Measurements from ENCODE around the gene FADS1.

- TF ChIP-seq, protein P1, sequence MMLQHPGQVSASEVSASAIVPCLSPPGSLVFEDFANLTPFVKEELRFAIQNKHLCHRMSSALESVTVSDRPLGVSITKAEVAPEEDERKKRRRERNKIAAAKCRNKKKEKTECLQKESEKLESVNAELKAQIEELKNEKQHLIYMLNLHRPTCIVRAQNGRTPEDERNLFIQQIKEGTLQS (CRISPR knock-in tag; conservative IDR thresholded peaks at IDR 0.05), result no peak
- TF ChIP-seq, protein P2, sequence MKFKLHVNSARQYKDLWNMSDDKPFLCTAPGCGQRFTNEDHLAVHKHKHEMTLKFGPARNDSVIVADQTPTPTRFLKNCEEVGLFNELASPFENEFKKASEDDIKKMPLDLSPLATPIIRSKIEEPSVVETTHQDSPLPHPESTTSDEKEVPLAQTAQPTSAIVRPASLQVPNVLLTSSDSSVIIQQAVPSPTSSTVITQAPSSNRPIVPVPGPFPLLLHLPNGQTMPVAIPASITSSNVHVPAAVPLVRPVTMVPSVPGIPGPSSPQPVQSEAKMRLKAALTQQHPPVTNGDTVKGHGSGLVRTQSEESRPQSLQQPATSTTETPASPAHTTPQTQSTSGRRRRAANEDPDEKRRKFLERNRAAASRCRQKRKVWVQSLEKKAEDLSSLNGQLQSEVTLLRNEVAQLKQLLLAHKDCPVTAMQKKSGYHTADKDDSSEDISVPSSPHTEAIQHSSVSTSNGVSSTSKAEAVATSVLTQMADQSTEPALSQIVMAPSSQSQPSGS (CRISPR knock-in tag; IDR thresholded peaks at IDR 0.05; ENCODE audit: borderline replicate concordance, low read depth), result no peak
- TF ChIP-seq CTCF (IDR thresholded peaks at IDR 0.05), result no peak
- no peak for TF ChIP-seq TP53 (CRISPR knock-in tag; IDR thresholded peaks at IDR 0.05)
- no peak for TF ChIP-seq NR2C2 (CRISPR knock-in tag; IDR thresholded peaks at IDR 0.05)
- TF ChIP-seq CREB1 (CRISPR knock-in tag; IDR thresholded peaks at IDR 0.05), result no peak
- no peak for TF ChIP-seq FOXP1 (CRISPR knock-in tag; IDR thresholded peaks at IDR 0.05; ENCODE audit: borderline replicate concordance)
- no peak for TF ChIP-seq E2F1 (CRISPR knock-in tag; IDR thresholded peaks at IDR 0.05)
- no peak for TF ChIP-seq HMGA2 (CRISPR knock-in tag; IDR thresholded peaks at IDR 0.05)
- no peak for TF ChIP-seq ZNF121 (CRISPR knock-in tag; IDR thresholded peaks at IDR 0.05)
Measured at GRCh38 chr11:61853698-61854169, 36.9 kb upstream of the FADS1 start.
